Keratinocyte (primary cell): ENCODE data around the gene RNF157. TPM values are rescaled to one million over a fixed set of nuclear protein-coding genes. Genes with fewer than 3 reads are reported as not detected.

ENCODE experiments used
- DNase-seq: peaks from one replicate; pipeline ENCODE4 v3.0.0-alpha.2; 2011; ENCODE audit warnings: low read depth, missing footprints, low spot score
- FAIRE-seq: peaks from 2 replicates; lab custom pipeline; 2011; peaks lifted over from hg19 to GRCh38; lab: Jason Lieb, UNC
- H2AFZ ChIP-seq: 2 replicates; pipeline ENCODE4 v1.6.0; 2012; ENCODE audit warnings: low read length, control low read depth, inconsistent platforms; ENCODE audit not compliant: control insufficient read depth
- H3K27ac ChIP-seq: 2 replicates; pipeline ENCODE4 v1.5.1; 2011; ENCODE audit warnings: low read length; ENCODE audit not compliant: control insufficient read depth, insufficient read depth
- H3K27me3 ChIP-seq: 3 replicates; pipeline ENCODE4 v1.6.0; 2011; ENCODE audit warnings: low read length; ENCODE audit not compliant: control insufficient read depth, insufficient read depth; ENCODE audit errors: extremely low read depth
- H3K36me3 ChIP-seq, 2 experiments: 2 replicates in 1 of 2; 3 replicates in 1 of 2; pipeline ENCODE4 v1.5.1; 2011; ENCODE audit warnings: low read length in 2 of 2, mild to moderate bottlenecking in 1 of 2; ENCODE audit not compliant: control insufficient read depth in 2 of 2, insufficient read depth in 2 of 2; ENCODE audit errors: extremely low read depth in 1 of 2
- H3K4me1 ChIP-seq: 3 replicates; pipeline ENCODE4 v1.5.1; 2011; ENCODE audit warnings: low read length; ENCODE audit not compliant: control insufficient read depth, insufficient read depth; ENCODE audit errors: extremely low read depth
- H3K4me2 ChIP-seq: 3 replicates; pipeline ENCODE4 v1.6.0; 2011; ENCODE audit warnings: low read depth, low read length; ENCODE audit not compliant: control insufficient read depth, insufficient read depth; ENCODE audit errors: extremely low read depth
- H3K4me3 ChIP-seq, 3 experiments: fragments of 200-600 bp in 1 of 3; sonication (generic) in 1 of 3; 2 replicates in 2 of 3; 3 replicates in 1 of 3; pipeline ENCODE4 v1.5.1; 2011 to 2016; ENCODE audit warnings: low read length in 3 of 3, mild to moderate bottlenecking in 3 of 3, control low read depth in 2 of 3, inconsistent platforms in 1 of 3, low read depth in 1 of 3, mixed read lengths in 1 of 3, mixed run types in 1 of 3, moderate library complexity in 1 of 3; ENCODE audit not compliant: control insufficient read depth in 2 of 3, insufficient read depth in 2 of 3; ENCODE audit errors: extremely low read depth in 1 of 3
- H3K79me2 ChIP-seq: 2 replicates; pipeline ENCODE4 v1.6.0; 2012; ENCODE audit warnings: low read length; ENCODE audit not compliant: control insufficient read depth, insufficient read depth
- H3K9ac ChIP-seq: 3 replicates; pipeline ENCODE4 v1.6.0; 2011; ENCODE audit warnings: low read length; ENCODE audit not compliant: control insufficient read depth, insufficient read depth; ENCODE audit errors: extremely low read depth
- H3K9me1 ChIP-seq: 3 replicates; pipeline ENCODE4 v1.6.0; 2011; ENCODE audit warnings: low read length; ENCODE audit not compliant: control insufficient read depth, insufficient read depth; ENCODE audit errors: extremely low read depth
- H3K9me3 ChIP-seq: 2 replicates; pipeline ENCODE4 v1.5.1; 2012; ENCODE audit warnings: low read depth, low read length; ENCODE audit not compliant: control insufficient read depth
- H4K20me1 ChIP-seq: 3 replicates; pipeline ENCODE4 v1.6.0; 2011; ENCODE audit warnings: low read length; ENCODE audit not compliant: control insufficient read depth, insufficient read depth; ENCODE audit errors: extremely low read depth
- EZH2 ChIP-seq: IDR thresholded peaks from one replicate; pipeline ENCODE4 v1.6.1; 2012; ENCODE audit warnings: inconsistent platforms, mild to moderate bottlenecking, low read length, moderate library complexity
- dilution Hi-C: fragments of 300-500 bp; cut with MboI; formaldehyde crosslinking; loops from one replicate; pipeline ENCODE4 v1.7.0; 2020; ENCODE audit warnings: low sequenced_read_pairs; ENCODE audit not compliant: extremely low pct_ligation_motif_present
- polyA plus RNA-seq, 5 experiments: library from polyadenylated mRNA; depleted of rRNA in 3 of 5; stranded (reverse) in 3 of 5; stranded (forward) in 1 of 5; unstranded in 1 of 5; fragments of >200 nt; gene quantifications; 1 replicate in 1 of 5; 2 replicates in 3 of 5; 3 replicates in 1 of 5; pipeline versions ENCODE4 v1.2.1 to v1.2.3, GENCODE V29; 2011 to 2012; ENCODE audit warnings: missing spikeins in 2 of 5, low read depth in 1 of 5, low replicate concordance in 1 of 5
- TF ChIP-seq, protein P1 (sequence below), 3 experiments: IDR thresholded peaks in 1 of 3; conservative IDR thresholded peaks in 1 of 3; optimal IDR thresholded peaks in 1 of 3; 2 replicates in 2 of 3; 3 replicates in 1 of 3; pipeline versions ENCODE3 to v1.5.1; 2011; ENCODE audit warnings: low read length in 3 of 3, mild to moderate bottlenecking in 3 of 3, moderate library complexity in 2 of 3, control low read depth in 1 of 3, inconsistent platforms in 1 of 3; ENCODE audit not compliant: insufficient read depth in 2 of 3; ENCODE audit errors: extremely low read depth in 1 of 3

RNF157 gene
- polyA plus RNA-seq, 1 donor (not counting 4 experiments of a cell fraction or from before 2014, with no cell fraction given): not detected

DNA sequence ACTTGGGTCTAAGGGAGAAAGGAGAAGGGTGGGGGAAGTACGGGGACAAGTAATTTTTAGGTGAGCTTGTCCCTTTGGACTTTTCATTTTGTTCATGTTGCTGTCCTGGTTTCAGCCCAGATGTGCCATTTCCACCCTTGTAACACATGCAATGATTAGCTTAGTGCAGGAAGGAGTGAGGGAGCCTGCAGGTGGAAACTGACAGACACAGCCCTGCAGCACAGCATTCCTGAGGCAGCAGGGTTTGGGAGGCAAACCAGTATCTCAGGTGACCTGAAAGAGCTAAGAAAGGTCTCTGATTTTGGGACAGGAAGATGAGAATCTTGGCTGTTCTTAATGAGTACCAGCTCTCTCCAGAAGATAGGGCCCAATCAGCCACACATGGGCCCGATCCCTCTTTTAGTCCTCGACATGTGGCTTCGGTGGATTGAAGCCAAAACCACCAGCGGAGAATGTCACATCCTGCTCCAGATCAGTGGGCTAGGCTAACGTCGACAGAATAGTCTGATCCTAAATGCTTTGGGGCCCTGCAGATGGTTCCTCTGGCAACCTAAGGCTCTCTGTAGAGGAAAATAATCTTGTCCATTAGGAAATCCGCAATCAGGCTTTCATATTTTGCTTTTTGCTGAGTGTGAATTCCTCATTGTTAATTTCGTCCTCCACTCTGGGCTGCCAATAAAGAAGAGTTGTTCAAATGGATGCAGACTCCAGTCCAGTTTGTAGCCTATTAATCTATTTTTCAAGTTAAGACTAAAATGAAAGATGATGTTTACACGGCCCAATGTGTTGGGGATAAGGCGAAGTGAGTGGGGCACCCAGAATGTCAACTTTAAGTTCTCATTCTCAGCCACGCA is 3.8 kb upstream of the RNF157 start:
- dilution Hi-C loops: no loop called here
- Histone ChIP-seq H3K27ac (no peak overlapping the region), H3K27me3 (peaks cover 47% of the 10 kb centered on the region), H2AFZ (no peak overlapping the region), H3K9ac (no peak overlapping the region), H3K4me3 (no peak overlapping the region), H3K9me1 (no peaks in the 10 kb centered on the region), H3K36me3 (no peaks in the 10 kb centered on the region), H3K4me1 (peaks cover 4% of the 10 kb centered on the region), H3K4me2 (no peak overlapping the region), H3K9me3 (no peaks in the 10 kb centered on the region), H4K20me1 (no peaks in the 10 kb centered on the region), H3K79me2 (no peaks in the 10 kb centered on the region)
- no peak for FAIRE-seq
- DNase-seq: no peak
- TF ChIP-seq, protein P1, sequence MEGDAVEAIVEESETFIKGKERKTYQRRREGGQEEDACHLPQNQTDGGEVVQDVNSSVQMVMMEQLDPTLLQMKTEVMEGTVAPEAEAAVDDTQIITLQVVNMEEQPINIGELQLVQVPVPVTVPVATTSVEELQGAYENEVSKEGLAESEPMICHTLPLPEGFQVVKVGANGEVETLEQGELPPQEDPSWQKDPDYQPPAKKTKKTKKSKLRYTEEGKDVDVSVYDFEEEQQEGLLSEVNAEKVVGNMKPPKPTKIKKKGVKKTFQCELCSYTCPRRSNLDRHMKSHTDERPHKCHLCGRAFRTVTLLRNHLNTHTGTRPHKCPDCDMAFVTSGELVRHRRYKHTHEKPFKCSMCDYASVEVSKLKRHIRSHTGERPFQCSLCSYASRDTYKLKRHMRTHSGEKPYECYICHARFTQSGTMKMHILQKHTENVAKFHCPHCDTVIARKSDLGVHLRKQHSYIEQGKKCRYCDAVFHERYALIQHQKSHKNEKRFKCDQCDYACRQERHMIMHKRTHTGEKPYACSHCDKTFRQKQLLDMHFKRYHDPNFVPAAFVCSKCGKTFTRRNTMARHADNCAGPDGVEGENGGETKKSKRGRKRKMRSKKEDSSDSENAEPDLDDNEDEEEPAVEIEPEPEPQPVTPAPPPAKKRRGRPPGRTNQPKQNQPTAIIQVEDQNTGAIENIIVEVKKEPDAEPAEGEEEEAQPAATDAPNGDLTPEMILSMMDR (optimal IDR thresholded peaks at IDR 0.05 in 1 of 3, IDR thresholded peaks at IDR 0.05 in 1 of 3, conservative IDR thresholded peaks at IDR 0.05 in 1 of 3; ENCODE audit: extremely low read depth in 1 of 3, insufficient read depth in 2 of 3, low read length in 3 of 3): no peak
- peak; percentile 45 for TF ChIP-seq EZH2

GRCh38 chr17:76241691-76242255 is 1.5 kb upstream of the RNF157 start:
- Histone ChIP-seq H3K4me2 (no peak overlapping the region), H3K36me3 (no peaks in the 10 kb centered on the region), H3K4me1 (peaks cover 4% of the 10 kb centered on the region), H3K9me3 (no peaks in the 10 kb centered on the region), H3K79me2 (no peaks in the 10 kb centered on the region), H3K9me1 (no peaks in the 10 kb centered on the region), H4K20me1 (no peaks in the 10 kb centered on the region), H2AFZ (no peak overlapping the region), H3K9ac (no peak overlapping the region), H3K27ac (no peak overlapping the region), H3K4me3 (no peak overlapping the region), H3K27me3 (peaks cover 62% of the 10 kb centered on the region)
- dilution Hi-C loops: no loop called here
- TF ChIP-seq EZH2: no peak
- TF ChIP-seq, protein P1 (optimal IDR thresholded peaks at IDR 0.05 in 1 of 3, IDR thresholded peaks at IDR 0.05 in 1 of 3, conservative IDR thresholded peaks at IDR 0.05 in 1 of 3; ENCODE audit: extremely low read depth in 1 of 3, insufficient read depth in 2 of 3, low read length in 3 of 3): no peak
- DNase-seq (no peak), FAIRE-seq (no peak)
